ENCODE data around the gene EXD3.
A peak's percentile ranks its signal among the peaks of the same experiment; 100 is the strongest.

- TF ChIP-seq ZBTB7A (IDR thresholded peaks at IDR 0.05; ENCODE audit: low read depth) (no peak), TCF12 (IDR thresholded peaks at IDR 0.05; ENCODE audit: low read depth) (no peak), USF1 (IDR thresholded peaks at IDR 0.05) (no peak), REST (IDR thresholded peaks at IDR 0.05; ENCODE audit: low read depth) (no peak), MAX (IDR thresholded peaks at IDR 0.05) (0 out of 2 replicates have a peak, but pooled peaks have one; percentile 5), YY1 (IDR thresholded peaks at IDR 0.05; ENCODE audit: low read depth) (no peak), FOXM1 (IDR thresholded peaks at IDR 0.05; ENCODE audit: borderline replicate concordance, low read depth) (no peak), CREB1 (IDR thresholded peaks at IDR 0.05; ENCODE audit: low read depth) (no peak), TEAD4 (IDR thresholded peaks at IDR 0.05) (no peak), EP300 (IDR thresholded peaks at IDR 0.05; ENCODE audit: borderline replicate concordance) (no peak), CEBPB (IDR thresholded peaks at IDR 0.05) (no peak), TAF1 (IDR thresholded peaks at IDR 0.05; ENCODE audit: low read depth) (no peak)
Measured at GRCh38 chr9:137294681-137295237, 128.2 kb downstream of the EXD3 start.

Data from Ishikawa (cell line).